Prostate gland (tissue), 1 donor: ENCODE results near the gene TASOR.
"Not testable (repeated sequence)": the region's sequence is repeated elsewhere in the genome, so short reads cannot be mapped to it uniquely, and the experiment has no call there.

Source experiments
- POLR2A ChIP-seq: fragments of 450-650 bp; IDR thresholded peaks from one replicate; pipeline ENCODE4 v1.6.1; 2016; ENCODE audit warnings: antibody characterized with exemption, mild to moderate bottlenecking
- POLR2AphosphoS5 ChIP-seq: sonication (generic); formaldehyde crosslinking; IDR thresholded peaks from one replicate; pipeline ENCODE4 v1.6.1; 2017; ENCODE audit warnings: antibody characterized with exemption

GRCh38 chr3:56707412-56707811, 24.3 kb upstream of the TASOR start:
- TF ChIP-seq POLR2AphosphoS5, POLR2A: not testable (repeated sequence)
